GM12891 (cell line): Measurements from ENCODE around the gene PGM2.

Source experiments
- POLR2A ChIP-seq: IDR thresholded peaks from 2 replicates; pipeline ENCODE4 v1.6.1; 2011; ENCODE audit warnings: low read depth, low read length, control low read depth
- POLR2AphosphoS5 ChIP-seq: IDR thresholded peaks from 2 replicates; pipeline ENCODE4 v1.6.1; 2011; ENCODE audit warnings: low read depth, low read length, control low read depth
- POU2F2 ChIP-seq: IDR thresholded peaks from 2 replicates; pipeline ENCODE4 v1.6.1; 2011; ENCODE audit warnings: low read depth, mild to moderate bottlenecking, control low read depth, low read length, moderate library complexity
- SPI1 ChIP-seq: IDR thresholded peaks from 2 replicates; pipeline ENCODE4 v1.6.1; 2011; ENCODE audit warnings: low read depth, low read length, control low read depth
- TAF1 ChIP-seq: IDR thresholded peaks from 2 replicates; pipeline ENCODE4 v1.6.1; 2011; ENCODE audit warnings: low read depth, low read length, control low read depth

- TF ChIP-seq SPI1 (0 out of 2 replicates have a peak, but pooled peaks have one; percentile 22), POLR2A (peak; percentile 92), POLR2AphosphoS5 (peak; percentile 88), TAF1 (peak; percentile 86), POU2F2 (no peak; the same call in 1 of the 2 replicates)
Observed at GRCh38 chr4:37826295-37827029, at the start of gene PGM2.
